IPS DF 19.7 (cell line): ENCODE measurements around the gene SMURF1.
A peak's percentile ranks its signal among the peaks of the same experiment; 100 is the strongest.
"Not testable (repeated sequence)": the region's sequence is repeated elsewhere in the genome, so short reads cannot be mapped to it uniquely, and the experiment has no call there.

Source experiments
- DNase-seq: peaks from one replicate; pipeline ENCODE4 v3.0.0-alpha.2; 2013; ENCODE audit warnings: low read depth, low spot score

Gene SMURF1

GRCh38 chr7:99143853-99144672 is at the start of gene SMURF1:
Gene SMURF1 (minus strand): TSS chr7:99144108. CDS start chr7:99143780, 328 bp downstream.
- no peak for DNase-seq

- DNase-seq, result no peak
Measured at GRCh38 chr7:99191869-99192596, 48.1 kb upstream of the SMURF1 start.

GRCh38 chr7:99190359-99191009 is 46.6 kb upstream of the SMURF1 start:
- no peak for DNase-seq

GRCh38 chr7:99189222-99189621 is 45.3 kb upstream of the SMURF1 start:
- no peak for DNase-seq

- no peak for DNase-seq
Measured at GRCh38 chr7:99188221-99188620, 44.3 kb upstream of the SMURF1 start.

GRCh38 chr7:99184532-99185218 is 40.8 kb upstream of the SMURF1 start:
- no peak for DNase-seq

- DNase-seq, result no peak
Measured at GRCh38 chr7:99180067-99180650, 36.3 kb upstream of the SMURF1 start.

GRCh38 chr7:99177165-99177564 is 33.3 kb upstream of the SMURF1 start:
- no peak for DNase-seq

GRCh38 chr7:99173787-99174186 is 29.9 kb upstream of the SMURF1 start:
- no peak for DNase-seq

- no peak for DNase-seq
Measured at GRCh38 chr7:99171731-99172130, 27.8 kb upstream of the SMURF1 start.

- no peak for DNase-seq
Measured at GRCh38 chr7:99170730-99171074, 26.8 kb upstream of the SMURF1 start.

- DNase-seq, result no peak
Measured at GRCh38 chr7:99170065-99170729, 26.3 kb upstream of the SMURF1 start.

- no peak for DNase-seq
Measured at GRCh38 chr7:99167072-99167471, 23.2 kb upstream of the SMURF1 start.

GRCh38 chr7:99165816-99166215 is 21.9 kb upstream of the SMURF1 start:
- no peak for DNase-seq

- DNase-seq, result not testable (repeated sequence)
Measured at GRCh38 chr7:99163669-99164068, 19.8 kb upstream of the SMURF1 start.

- DNase-seq, result no peak
Measured at GRCh38 chr7:99156649-99157048, 12.7 kb upstream of the SMURF1 start.

- DNase-seq, result no peak
Measured at GRCh38 chr7:99155211-99155610, 11.3 kb upstream of the SMURF1 start.

- DNase-seq, result no peak
Measured at GRCh38 chr7:99146979-99147378, 3.1 kb upstream of the SMURF1 start.

GRCh38 chr7:99143521-99143852 is 421 bp downstream of the SMURF1 start:
- no peak for DNase-seq

GRCh38 chr7:99142727-99143520 is 984 bp downstream of the SMURF1 start:
- peak; percentile 56 for DNase-seq
